CD4-positive, alpha-beta T cell (primary cell): Measurements from ENCODE around the gene ACRV1. TPM values are rescaled to one million over a fixed set of nuclear protein-coding genes. Genes with fewer than 3 reads are reported as not detected.

ENCODE experiments used
- ATAC-seq: fragments of 200-7000 bp; cut with Tn5 transposase; one replicate; pipeline ENCODE4 v1.10.0; 2022; ENCODE audit warnings: mild to moderate bottlenecking; ENCODE audit not compliant: poor library complexity
- CTCF ChIA-PET: fragments of 350-600 bp; sonication (Branson Sonifier 250); formaldehyde crosslinking; loops from one replicate; lab custom pipeline; 2021; ENCODE audit warnings: antibody characterized with exemption, inconsistent platforms; lab: Charles Lee
- POLR2A ChIA-PET: fragments of 350-600 bp; sonication (Branson Sonifier 250); formaldehyde crosslinking; loops from one replicate; lab custom pipeline; 2021; ENCODE audit warnings: antibody characterized with exemption, inconsistent platforms; lab: Charles Lee
- DNase-seq, 14 experiments: peaks; one replicate each; pipeline ENCODE4 v3.0.0-alpha.2; 2013 to 2020; ENCODE audit warnings: mixed read lengths in 2 of 14
- H3K27ac ChIP-seq, 2 donors: one replicate each; pipeline versions ENCODE4 v1.5.1 to v1.7.0; 2013; ENCODE audit warnings: low read length in 2 of 2, low read depth in 1 of 2, mild to moderate bottlenecking in 1 of 2
- H3K27me3 ChIP-seq, 2 experiments: 1 replicate in 1 of 2; 2 replicates in 1 of 2; pipeline versions ENCODE4 v1.6.1 to v1.7.0; 2013; ENCODE audit warnings: low read length in 2 of 2, control low read depth in 1 of 2, mild to moderate bottlenecking in 1 of 2, moderate library complexity in 1 of 2; ENCODE audit not compliant: insufficient read depth in 2 of 2, control insufficient read depth in 1 of 2
- H3K36me3 ChIP-seq: one replicate; pipeline ENCODE4 v1.6.1; 2013; ENCODE audit warnings: low read length, control low read depth; ENCODE audit not compliant: insufficient read depth
- H3K4me1 ChIP-seq: one replicate; pipeline ENCODE4 v1.6.1; 2013; ENCODE audit warnings: low read length, control low read depth; ENCODE audit not compliant: insufficient read depth
- H3K4me3 ChIP-seq: one replicate; pipeline ENCODE4 v1.5.1; 2013; ENCODE audit warnings: mild to moderate bottlenecking, low read length, moderate library complexity
- H3K9me3 ChIP-seq, 2 experiments: 1 replicate in 1 of 2; 2 replicates in 1 of 2; pipeline versions ENCODE4 v1.6.1 to v1.7.0; 2013; ENCODE audit warnings: low read length in 2 of 2, mild to moderate bottlenecking in 2 of 2, control low read depth in 1 of 2, moderate library complexity in 1 of 2; ENCODE audit not compliant: control insufficient read depth in 1 of 2, insufficient read depth in 1 of 2
- H3K27ac Mint-ChIP-seq: one replicate; pipeline ENCODE4 v1.8.0; 2020; ENCODE audit warnings: mixed read lengths
- H3K27me3 Mint-ChIP-seq: one replicate; pipeline ENCODE4 v1.8.0; 2021; ENCODE audit warnings: mixed read lengths
- H3K36me3 Mint-ChIP-seq: one replicate; pipeline ENCODE4 v1.8.0; 2021; ENCODE audit warnings: low read depth, mixed read lengths
- H3K4me1 Mint-ChIP-seq: one replicate; pipeline ENCODE4 v1.8.0; 2021; ENCODE audit warnings: low read depth, mixed read lengths
- H3K4me3 Mint-ChIP-seq: one replicate; pipeline ENCODE4 v1.8.0; 2020; ENCODE audit warnings: mild to moderate bottlenecking, mixed read lengths
- H3K9me3 Mint-ChIP-seq: one replicate; pipeline ENCODE4 v1.8.0; 2020; ENCODE audit warnings: mixed read lengths
- intact Hi-C, 2 experiments: fragments of 100-400 bp; cut with DNase I in 1 of 2; cut with micrococcal nuclease in 1 of 2; formaldehyde crosslinking; loops; one replicate each; pipeline versions ENCODE4 v1.15.1 to v1.9.0; 2023 to 2025; cut with DNase I, micrococcal nuclease
- polyA plus RNA-seq, 2 donors: library from polyadenylated mRNA; unstranded; fragments of 120-200 nt; gene quantifications; one replicate each; pipeline ENCODE4 v1.2.1, GENCODE V29; 2013
- total RNA-seq, 174 experiments: library from RNA in 2 of 174; stranded (reverse) in 2 of 174; gene quantifications; one replicate each; pipeline ENCODE4 v1.2.3 and lab custom pipeline; 2021 to 2026
- TF ChIP-seq, protein P1 (sequence below): fragments of 200-600 bp; IDR thresholded peaks from one replicate; pipeline ENCODE4 v1.8.0; 2022; ENCODE audit warnings: antibody characterized with exemption, mild to moderate bottlenecking

The ACRV1 gene, protein sequence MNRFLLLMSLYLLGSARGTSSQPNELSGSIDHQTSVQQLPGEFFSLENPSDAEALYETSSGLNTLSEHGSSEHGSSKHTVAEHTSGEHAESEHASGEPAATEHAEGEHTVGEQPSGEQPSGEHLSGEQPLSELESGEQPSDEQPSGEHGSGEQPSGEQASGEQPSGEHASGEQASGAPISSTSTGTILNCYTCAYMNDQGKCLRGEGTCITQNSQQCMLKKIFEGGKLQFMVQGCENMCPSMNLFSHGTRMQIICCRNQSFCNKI
- total RNA-seq: not detected
- not detected for polyA plus RNA-seq (2013, experiment 1 of 2)
- polyA plus RNA-seq (2013, experiment 2 of 2): not detected
- total RNA-seq (lab: John Stamatoyannopoulos, UW): 0 to 0.23 (median 0) reads per million in 172 experiments

DNA sequence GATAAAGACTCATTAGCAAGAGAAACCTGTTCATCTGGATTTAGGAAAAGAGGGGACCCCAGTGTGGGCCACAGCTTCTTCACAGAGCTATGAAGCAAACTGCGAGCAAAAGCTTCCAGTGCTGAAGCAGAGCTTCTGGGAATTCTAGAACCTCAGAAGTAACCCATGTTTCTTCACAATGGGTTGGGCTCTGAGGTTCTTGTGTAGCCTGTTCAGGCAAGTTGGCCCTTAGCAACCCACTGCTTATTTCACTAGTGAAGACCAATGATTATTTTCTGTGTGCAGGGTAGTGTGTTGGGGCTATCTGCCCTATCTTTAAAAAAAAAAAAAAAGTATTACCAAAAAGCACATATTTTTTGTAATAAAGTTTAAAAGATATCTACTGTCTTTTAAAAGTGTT is at the start of gene ACRV1:
TSS of gene ACRV1 (minus strand) at position 101 of the 400 bp plus-strand sequence. CDS start at position 34, 67 bp downstream.
- no peaks in the 10 kb centered on the region for H3K36me3 Mint-ChIP-seq
- Histone ChIP-seq H3K36me3 (no peaks in the 10 kb centered on the region), H3K4me3 (no peak within 1 kb of the TSS), H3K27ac (no peak within 1 kb of the TSS), H3K4me1 (no peaks in the 10 kb centered on the region), H3K27me3 (no peaks in the 10 kb centered on the region), H3K9me3 (no peaks in the 10 kb centered on the region)
- ChIA-PET POLR2A (no interaction called here), CTCF (no interaction called here)
- no peaks in the 10 kb centered on the region for H3K4me1 Mint-ChIP-seq
- no peak within 1 kb of the TSS for H3K27ac Mint-ChIP-seq
- DNase-seq: no peak
- H3K4me3 Mint-ChIP-seq: no peak within 1 kb of the TSS
- TF ChIP-seq, protein P1, sequence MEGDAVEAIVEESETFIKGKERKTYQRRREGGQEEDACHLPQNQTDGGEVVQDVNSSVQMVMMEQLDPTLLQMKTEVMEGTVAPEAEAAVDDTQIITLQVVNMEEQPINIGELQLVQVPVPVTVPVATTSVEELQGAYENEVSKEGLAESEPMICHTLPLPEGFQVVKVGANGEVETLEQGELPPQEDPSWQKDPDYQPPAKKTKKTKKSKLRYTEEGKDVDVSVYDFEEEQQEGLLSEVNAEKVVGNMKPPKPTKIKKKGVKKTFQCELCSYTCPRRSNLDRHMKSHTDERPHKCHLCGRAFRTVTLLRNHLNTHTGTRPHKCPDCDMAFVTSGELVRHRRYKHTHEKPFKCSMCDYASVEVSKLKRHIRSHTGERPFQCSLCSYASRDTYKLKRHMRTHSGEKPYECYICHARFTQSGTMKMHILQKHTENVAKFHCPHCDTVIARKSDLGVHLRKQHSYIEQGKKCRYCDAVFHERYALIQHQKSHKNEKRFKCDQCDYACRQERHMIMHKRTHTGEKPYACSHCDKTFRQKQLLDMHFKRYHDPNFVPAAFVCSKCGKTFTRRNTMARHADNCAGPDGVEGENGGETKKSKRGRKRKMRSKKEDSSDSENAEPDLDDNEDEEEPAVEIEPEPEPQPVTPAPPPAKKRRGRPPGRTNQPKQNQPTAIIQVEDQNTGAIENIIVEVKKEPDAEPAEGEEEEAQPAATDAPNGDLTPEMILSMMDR: no peak
- intact Hi-C loops: no loop called here
- H3K27me3 Mint-ChIP-seq: no peaks in the 10 kb centered on the region
- ATAC-seq: no peak
- no peaks in the 10 kb centered on the region for H3K9me3 Mint-ChIP-seq

DNA sequence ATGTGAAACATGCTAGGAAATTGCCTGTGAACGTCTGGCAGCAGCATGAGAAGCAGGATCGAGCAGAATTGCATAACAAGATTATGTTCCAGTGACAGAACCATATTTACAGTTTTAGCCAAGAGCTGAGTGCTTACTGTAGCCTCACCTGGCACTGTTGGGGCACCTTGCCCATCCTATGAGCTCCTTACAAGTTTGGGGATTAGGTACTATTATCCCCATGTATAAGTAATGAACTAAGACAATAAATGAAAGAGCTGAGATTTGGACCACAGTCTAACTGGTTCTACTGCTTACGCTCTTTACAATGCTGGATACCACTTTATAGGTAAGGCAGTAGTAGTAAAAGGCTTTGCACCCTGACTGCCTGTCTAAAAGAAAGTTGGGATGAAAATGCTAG is 48.3 kb upstream of the ACRV1 start:
- ChIA-PET POLR2A (no interaction called here), CTCF (interaction anchor here (0.5 kb wide), 1 partner anchor 782 kb away, joined by 3 read pairs; no protein-coding TSS in a partner anchor)
- DNase-seq (no peak), ATAC-seq (no peak)
- no peaks in the 10 kb centered on the region for H3K36me3 Mint-ChIP-seq
- TF ChIP-seq, protein P1: no peak
- no peaks in the 10 kb centered on the region for H3K36me3 ChIP-seq
- H3K9me3 ChIP-seq: no peaks in the 10 kb centered on the region
- H3K4me3 ChIP-seq: no peak overlapping the region
- intact Hi-C loops: loop anchor here (5.0 to 10.0 kb wide), 2 partner anchors 143 to 146 kb away; no protein-coding TSS in a partner anchor
- H3K9me3 Mint-ChIP-seq: peaks cover 1% of the 10 kb centered on the region
- H3K4me1 ChIP-seq: no peaks in the 10 kb centered on the region
- no peaks in the 10 kb centered on the region for H3K4me1 Mint-ChIP-seq
- peaks cover 33% of the 10 kb centered on the region for H3K27me3 Mint-ChIP-seq
- peaks cover 6 to 25% of the 10 kb centered on the region in 2 experiments for H3K27me3 ChIP-seq
- no peak overlapping the region for H3K27ac Mint-ChIP-seq
- H3K4me3 Mint-ChIP-seq: no peak overlapping the region
- no peak overlapping the region for H3K27ac ChIP-seq

DNA sequence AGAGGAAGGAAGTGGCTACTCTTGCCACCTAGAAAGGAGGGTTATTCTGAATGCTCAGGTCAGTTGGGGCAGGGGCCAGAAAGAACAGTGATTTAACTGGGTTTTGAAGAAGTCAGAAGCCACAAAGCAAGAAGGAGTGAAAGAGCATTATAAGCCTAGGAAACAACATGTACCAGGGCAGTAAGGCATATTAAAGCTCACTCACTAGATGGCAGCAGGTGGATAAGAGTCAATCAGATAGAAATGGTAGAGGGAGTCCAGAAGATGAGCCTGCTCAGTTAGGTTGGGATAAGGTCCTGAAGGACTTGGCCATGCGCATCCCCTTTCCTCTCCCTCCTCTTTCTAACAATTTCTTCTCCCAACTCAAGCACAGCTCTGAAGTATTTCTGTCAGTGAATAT is 43.5 kb upstream of the ACRV1 start:
- H3K4me3 ChIP-seq: no peak overlapping the region
- no peak overlapping the region for H3K27ac ChIP-seq
- CTCF ChIA-PET: no interaction called here
- H3K4me1 ChIP-seq: no peaks in the 10 kb centered on the region
- H3K27me3 ChIP-seq: peaks cover 9 to 13% of the 10 kb centered on the region in 2 experiments
- H3K4me1 Mint-ChIP-seq: no peaks in the 10 kb centered on the region
- H3K36me3 Mint-ChIP-seq: no peaks in the 10 kb centered on the region
- no peak overlapping the region for H3K4me3 Mint-ChIP-seq
- intact Hi-C loops: loop anchor here in 1 of 2 experiments (10.0 kb wide), 1 partner anchor 151 kb away; no protein-coding TSS in a partner anchor
- TF ChIP-seq, protein P1: no peak
- H3K27ac Mint-ChIP-seq: no peak overlapping the region
- H3K36me3 ChIP-seq: no peaks in the 10 kb centered on the region
- DNase-seq (peak in 1 of 14 experiments; percentile 6), ATAC-seq (no peak)
- no peaks in the 10 kb centered on the region for H3K9me3 Mint-ChIP-seq
- POLR2A ChIA-PET: no interaction called here
- peaks cover 59% of the 10 kb centered on the region for H3K27me3 Mint-ChIP-seq
- no peaks in the 10 kb centered on the region for H3K9me3 ChIP-seq
